ENCODE measurements around the gene KTN1. TPM values are rescaled to one million over a fixed set of nuclear protein-coding genes. Genes with fewer than 3 reads are reported as not detected.

KTN1 gene
- total RNA-seq, 1 experiment from 2014 or later, result 125 TPM

DNA sequence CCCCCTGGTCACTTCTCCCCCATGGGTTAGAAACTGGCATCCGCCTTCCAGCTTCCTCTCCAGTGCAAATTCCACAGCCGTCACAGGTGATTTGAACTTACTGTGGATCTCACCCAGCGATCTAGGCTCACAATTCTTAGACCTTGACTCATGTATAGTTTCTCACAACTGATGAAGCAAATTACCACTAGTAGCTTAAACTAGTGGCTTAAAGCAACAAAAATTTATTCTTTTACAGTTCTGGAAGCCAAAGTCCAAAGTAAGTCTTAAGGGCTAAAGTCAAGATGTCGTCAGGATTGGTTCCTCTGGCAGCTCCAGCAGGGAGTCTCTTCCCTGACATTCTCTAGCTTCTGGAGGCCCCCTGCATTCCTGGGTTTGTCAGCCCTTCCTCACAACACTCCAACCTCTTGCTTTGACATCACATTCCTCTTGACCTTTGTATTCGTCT lies 117.4 kb downstream of the KTN1 start (continued):
- TF ChIP-seq, protein P1, sequence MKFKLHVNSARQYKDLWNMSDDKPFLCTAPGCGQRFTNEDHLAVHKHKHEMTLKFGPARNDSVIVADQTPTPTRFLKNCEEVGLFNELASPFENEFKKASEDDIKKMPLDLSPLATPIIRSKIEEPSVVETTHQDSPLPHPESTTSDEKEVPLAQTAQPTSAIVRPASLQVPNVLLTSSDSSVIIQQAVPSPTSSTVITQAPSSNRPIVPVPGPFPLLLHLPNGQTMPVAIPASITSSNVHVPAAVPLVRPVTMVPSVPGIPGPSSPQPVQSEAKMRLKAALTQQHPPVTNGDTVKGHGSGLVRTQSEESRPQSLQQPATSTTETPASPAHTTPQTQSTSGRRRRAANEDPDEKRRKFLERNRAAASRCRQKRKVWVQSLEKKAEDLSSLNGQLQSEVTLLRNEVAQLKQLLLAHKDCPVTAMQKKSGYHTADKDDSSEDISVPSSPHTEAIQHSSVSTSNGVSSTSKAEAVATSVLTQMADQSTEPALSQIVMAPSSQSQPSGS (CRISPR knock-in tag; IDR thresholded peaks at IDR 0.05; ENCODE audit: borderline replicate concordance, low read depth), result no peak
- TF ChIP-seq, protein P2, sequence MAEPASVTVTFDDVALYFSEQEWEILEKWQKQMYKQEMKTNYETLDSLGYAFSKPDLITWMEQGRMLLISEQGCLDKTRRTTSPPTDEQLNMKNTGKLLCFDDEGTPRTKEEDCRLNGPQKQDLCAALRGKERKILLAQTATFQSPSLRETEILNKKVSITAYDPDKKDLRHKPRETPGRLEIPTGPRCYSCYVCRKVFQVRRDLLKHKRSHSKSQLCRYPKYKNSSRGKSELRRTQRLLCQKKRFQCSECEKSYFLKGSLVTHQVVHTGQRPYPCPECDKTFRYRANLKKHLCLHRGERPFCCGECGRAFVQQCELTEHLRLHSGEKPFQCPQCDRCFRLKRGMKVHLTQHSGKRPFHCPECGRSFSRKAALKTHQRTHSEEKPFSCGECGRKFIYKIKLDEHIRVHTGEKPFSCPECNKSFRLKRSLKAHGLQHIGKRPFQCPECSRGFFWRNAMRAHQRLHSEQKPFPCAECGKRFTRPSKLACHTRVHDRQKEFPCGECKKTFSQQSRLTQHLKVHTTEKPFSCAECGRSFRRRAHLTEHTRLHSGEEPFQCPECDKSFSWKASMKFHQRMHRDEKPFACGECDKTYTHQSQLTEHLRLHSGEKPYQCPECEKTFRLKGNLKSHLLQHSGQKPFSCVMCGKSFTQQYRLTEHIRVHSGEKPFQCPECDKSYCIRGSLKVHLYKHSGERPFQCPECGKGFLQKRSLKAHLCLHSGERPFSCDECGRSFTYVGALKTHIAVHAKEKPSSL (CRISPR knock-in tag; conservative IDR thresholded peaks at IDR 0.05), result no peak
- TF ChIP-seq, protein P3, sequence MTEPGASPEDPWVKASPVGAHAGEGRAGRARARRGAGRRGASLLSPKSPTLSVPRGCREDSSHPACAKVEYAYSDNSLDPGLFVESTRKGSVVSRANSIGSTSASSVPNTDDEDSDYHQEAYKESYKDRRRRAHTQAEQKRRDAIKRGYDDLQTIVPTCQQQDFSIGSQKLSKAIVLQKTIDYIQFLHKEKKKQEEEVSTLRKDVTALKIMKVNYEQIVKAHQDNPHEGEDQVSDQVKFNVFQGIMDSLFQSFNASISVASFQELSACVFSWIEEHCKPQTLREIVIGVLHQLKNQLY (CRISPR knock-in tag; IDR thresholded peaks at IDR 0.05), result no peak
- TF ChIP-seq, protein P4, sequence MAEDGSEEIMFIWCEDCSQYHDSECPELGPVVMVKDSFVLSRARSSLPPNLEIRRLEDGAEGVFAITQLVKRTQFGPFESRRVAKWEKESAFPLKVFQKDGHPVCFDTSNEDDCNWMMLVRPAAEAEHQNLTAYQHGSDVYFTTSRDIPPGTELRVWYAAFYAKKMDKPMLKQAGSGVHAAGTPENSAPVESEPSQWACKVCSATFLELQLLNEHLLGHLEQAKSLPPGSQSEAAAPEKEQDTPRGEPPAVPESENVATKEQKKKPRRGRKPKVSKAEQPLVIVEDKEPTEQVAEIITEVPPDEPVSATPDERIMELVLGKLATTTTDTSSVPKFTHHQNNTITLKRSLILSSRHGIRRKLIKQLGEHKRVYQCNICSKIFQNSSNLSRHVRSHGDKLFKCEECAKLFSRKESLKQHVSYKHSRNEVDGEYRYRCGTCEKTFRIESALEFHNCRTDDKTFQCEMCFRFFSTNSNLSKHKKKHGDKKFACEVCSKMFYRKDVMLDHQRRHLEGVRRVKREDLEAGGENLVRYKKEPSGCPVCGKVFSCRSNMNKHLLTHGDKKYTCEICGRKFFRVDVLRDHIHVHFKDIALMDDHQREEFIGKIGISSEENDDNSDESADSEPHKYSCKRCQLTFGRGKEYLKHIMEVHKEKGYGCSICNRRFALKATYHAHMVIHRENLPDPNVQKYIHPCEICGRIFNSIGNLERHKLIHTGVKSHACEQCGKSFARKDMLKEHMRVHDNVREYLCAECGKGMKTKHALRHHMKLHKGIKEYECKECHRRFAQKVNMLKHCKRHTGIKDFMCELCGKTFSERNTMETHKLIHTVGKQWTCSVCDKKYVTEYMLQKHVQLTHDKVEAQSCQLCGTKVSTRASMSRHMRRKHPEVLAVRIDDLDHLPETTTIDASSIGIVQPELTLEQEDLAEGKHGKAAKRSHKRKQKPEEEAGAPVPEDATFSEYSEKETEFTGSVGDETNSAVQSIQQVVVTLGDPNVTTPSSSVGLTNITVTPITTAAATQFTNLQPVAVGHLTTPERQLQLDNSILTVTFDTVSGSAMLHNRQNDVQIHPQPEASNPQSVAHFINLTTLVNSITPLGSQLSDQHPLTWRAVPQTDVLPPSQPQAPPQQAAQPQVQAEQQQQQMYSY (CRISPR knock-in tag; IDR thresholded peaks at IDR 0.05), result no peak
- TF ChIP-seq EMX1 (CRISPR knock-in tag; IDR thresholded peaks at IDR 0.05) (no peak), NR3C1 (CRISPR knock-in tag; conservative IDR thresholded peaks at IDR 0.05; ENCODE audit: low read depth) (no peak), ESRRA (CRISPR knock-in tag; IDR thresholded peaks at IDR 0.05; ENCODE audit: borderline replicate concordance) (no peak), ZNF138 (CRISPR knock-in tag; conservative IDR thresholded peaks at IDR 0.05) (no peak)
- TF ChIP-seq, protein P5, sequence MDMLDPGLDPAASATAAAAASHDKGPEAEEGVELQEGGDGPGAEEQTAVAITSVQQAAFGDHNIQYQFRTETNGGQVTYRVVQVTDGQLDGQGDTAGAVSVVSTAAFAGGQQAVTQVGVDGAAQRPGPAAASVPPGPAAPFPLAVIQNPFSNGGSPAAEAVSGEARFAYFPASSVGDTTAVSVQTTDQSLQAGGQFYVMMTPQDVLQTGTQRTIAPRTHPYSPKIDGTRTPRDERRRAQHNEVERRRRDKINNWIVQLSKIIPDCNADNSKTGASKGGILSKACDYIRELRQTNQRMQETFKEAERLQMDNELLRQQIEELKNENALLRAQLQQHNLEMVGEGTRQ (CRISPR knock-in tag; IDR thresholded peaks at IDR 0.05), result no peak
- TF ChIP-seq, protein P6, sequence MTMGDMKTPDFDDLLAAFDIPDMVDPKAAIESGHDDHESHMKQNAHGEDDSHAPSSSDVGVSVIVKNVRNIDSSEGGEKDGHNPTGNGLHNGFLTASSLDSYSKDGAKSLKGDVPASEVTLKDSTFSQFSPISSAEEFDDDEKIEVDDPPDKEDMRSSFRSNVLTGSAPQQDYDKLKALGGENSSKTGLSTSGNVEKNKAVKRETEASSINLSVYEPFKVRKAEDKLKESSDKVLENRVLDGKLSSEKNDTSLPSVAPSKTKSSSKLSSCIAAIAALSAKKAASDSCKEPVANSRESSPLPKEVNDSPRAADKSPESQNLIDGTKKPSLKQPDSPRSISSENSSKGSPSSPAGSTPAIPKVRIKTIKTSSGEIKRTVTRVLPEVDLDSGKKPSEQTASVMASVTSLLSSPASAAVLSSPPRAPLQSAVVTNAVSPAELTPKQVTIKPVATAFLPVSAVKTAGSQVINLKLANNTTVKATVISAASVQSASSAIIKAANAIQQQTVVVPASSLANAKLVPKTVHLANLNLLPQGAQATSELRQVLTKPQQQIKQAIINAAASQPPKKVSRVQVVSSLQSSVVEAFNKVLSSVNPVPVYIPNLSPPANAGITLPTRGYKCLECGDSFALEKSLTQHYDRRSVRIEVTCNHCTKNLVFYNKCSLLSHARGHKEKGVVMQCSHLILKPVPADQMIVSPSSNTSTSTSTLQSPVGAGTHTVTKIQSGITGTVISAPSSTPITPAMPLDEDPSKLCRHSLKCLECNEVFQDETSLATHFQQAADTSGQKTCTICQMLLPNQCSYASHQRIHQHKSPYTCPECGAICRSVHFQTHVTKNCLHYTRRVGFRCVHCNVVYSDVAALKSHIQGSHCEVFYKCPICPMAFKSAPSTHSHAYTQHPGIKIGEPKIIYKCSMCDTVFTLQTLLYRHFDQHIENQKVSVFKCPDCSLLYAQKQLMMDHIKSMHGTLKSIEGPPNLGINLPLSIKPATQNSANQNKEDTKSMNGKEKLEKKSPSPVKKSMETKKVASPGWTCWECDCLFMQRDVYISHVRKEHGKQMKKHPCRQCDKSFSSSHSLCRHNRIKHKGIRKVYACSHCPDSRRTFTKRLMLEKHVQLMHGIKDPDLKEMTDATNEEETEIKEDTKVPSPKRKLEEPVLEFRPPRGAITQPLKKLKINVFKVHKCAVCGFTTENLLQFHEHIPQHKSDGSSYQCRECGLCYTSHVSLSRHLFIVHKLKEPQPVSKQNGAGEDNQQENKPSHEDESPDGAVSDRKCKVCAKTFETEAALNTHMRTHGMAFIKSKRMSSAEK (CRISPR knock-in tag; IDR thresholded peaks at IDR 0.05; ENCODE audit: borderline replicate concordance), result no peak

DNA sequence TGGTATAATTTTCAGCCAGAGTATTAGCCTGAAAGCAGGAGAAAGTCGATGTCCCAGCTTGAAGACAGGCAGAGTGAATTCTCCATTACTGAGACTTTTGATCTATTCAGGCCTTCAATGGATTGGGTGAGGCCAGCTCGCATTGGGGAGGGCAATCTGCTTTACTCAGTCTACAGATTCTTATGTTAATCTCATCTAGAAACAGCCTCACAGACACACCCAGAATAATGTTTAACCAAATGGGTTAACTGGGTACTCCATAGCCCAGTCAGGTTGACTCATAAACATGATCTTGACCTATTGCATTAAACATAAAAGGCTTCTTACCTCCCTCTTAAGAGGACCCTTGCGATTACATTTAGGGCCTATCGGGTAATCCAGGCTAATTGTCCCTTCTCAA lies 118.0 kb downstream of the KTN1 start:
- ChIA-PET POLR2A (no interaction called here), CTCF (no interaction called here)
- DNase-seq (ENCODE audit: low spot score), result no peak
- Mint-ChIP-seq H3K4me1 (peaks cover 26% of the 10 kb centered on the region), H3K4me3 (no peak overlapping the region), H3K36me3 (peaks cover 8% of the 10 kb centered on the region), H3K27ac (no peak overlapping the region), H3K27me3 (ENCODE audit: low read depth) (no peaks in the 10 kb centered on the region), H3K9me3 (peaks cover 16% of the 10 kb centered on the region)
- no peak; the same call in 1 of the 2 replicates for ATAC-seq
- TF ChIP-seq ZNF317 (CRISPR knock-in tag; IDR thresholded peaks at IDR 0.05; ENCODE audit: borderline replicate concordance, low read depth) (no peak), MXD4 (CRISPR knock-in tag; IDR thresholded peaks at IDR 0.05; ENCODE audit: borderline replicate concordance) (no peak), RELA (CRISPR knock-in tag; IDR thresholded peaks at IDR 0.05; ENCODE audit: borderline replicate concordance) (no peak), MYBL2 (CRISPR knock-in tag; IDR thresholded peaks at IDR 0.05) (no peak), ZNF263 (CRISPR knock-in tag; IDR thresholded peaks at IDR 0.05; ENCODE audit: low read depth) (no peak), OVOL2 (CRISPR knock-in tag; IDR thresholded peaks at IDR 0.05; ENCODE audit: borderline replicate concordance) (no peak)
- TF ChIP-seq, protein P7, sequence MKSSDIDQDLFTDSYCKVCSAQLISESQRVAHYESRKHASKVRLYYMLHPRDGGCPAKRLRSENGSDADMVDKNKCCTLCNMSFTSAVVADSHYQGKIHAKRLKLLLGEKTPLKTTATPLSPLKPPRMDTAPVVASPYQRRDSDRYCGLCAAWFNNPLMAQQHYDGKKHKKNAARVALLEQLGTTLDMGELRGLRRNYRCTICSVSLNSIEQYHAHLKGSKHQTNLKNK (CRISPR knock-in tag; IDR thresholded peaks at IDR 0.05), result no peak
- TF ChIP-seq, protein P8, sequence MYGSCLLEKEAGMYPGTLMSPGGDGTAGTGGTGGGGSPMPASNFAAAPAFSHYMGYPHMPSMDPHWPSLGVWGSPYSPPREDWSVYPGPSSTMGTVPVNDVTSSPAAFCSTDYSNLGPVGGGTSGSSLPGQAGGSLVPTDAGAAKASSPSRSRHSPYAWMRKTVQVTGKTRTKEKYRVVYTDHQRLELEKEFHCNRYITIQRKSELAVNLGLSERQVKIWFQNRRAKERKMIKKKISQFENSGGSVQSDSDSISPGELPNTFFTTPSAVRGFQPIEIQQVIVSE (CRISPR knock-in tag; IDR thresholded peaks at IDR 0.05; ENCODE audit: borderline replicate concordance), result no peak
- TF ChIP-seq, protein P9, sequence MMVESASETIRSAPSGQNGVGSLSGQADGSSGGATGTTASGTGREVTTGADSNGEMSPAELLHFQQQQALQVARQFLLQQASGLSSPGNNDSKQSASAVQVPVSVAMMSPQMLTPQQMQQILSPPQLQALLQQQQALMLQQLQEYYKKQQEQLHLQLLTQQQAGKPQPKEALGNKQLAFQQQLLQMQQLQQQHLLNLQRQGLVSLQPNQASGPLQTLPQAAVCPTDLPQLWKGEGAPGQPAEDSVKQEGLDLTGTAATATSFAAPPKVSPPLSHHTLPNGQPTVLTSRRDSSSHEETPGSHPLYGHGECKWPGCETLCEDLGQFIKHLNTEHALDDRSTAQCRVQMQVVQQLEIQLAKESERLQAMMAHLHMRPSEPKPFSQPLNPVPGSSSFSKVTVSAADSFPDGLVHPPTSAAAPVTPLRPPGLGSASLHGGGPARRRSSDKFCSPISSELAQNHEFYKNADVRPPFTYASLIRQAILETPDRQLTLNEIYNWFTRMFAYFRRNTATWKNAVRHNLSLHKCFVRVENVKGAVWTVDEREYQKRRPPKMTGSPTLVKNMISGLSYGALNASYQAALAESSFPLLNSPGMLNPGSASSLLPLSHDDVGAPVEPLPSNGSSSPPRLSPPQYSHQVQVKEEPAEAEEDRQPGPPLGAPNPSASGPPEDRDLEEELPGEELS (CRISPR knock-in tag; IDR thresholded peaks at IDR 0.05), result no peak
